NB4 (cell line): ENCODE measurements around the gene SMARCAL1.

ENCODE experiments used
- DNase-seq: peaks from one replicate; pipeline ENCODE4 v3.0.0; 2010; ENCODE audit warnings: low read depth
- H3K4me3 ChIP-seq: one replicate; pipeline ENCODE4 v1.5.1; 2011; ENCODE audit warnings: mild to moderate bottlenecking, low read depth, low read length, moderate library complexity
- MYC ChIP-seq: IDR thresholded peaks from 2 replicates; pipeline ENCODE4 v1.6.1; 2011; ENCODE audit warnings: low read depth, low read length
- POLR2A ChIP-seq: IDR thresholded peaks from 2 replicates; pipeline ENCODE4 v1.6.1; 2011; ENCODE audit warnings: mild to moderate bottlenecking; ENCODE audit not compliant: insufficient read length; ENCODE audit errors: extremely low read depth
- TF ChIP-seq, protein P1 (sequence below): IDR thresholded peaks from one replicate; pipeline ENCODE4 v1.5.1; 2012; ENCODE audit warnings: low read depth, low read length
- TF ChIP-seq, protein P2 (sequence below): IDR thresholded peaks from 2 replicates; pipeline ENCODE4 v1.6.1; 2011; ENCODE audit warnings: low read depth, low read length

SMARCAL1 gene

DNA sequence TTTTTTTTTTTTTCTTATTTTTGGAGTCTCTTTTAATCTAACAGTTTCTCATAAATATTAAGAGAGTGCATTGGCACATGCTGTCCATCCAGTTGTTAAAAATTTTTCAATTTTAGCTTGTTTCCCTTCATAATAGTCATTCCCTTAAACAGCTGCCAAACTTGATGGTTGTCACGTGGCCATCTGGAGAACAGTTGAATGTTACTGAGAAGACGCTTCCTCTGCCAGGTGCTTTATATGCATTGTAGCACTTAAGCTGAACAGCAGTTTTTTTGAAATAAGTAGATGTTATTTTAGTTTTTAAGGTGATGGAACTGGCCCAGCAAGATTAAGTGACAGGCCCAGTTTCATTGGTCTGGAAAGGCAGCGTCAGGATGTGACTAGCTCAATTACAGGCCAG lies 3.3 kb downstream of the SMARCAL1 start:
- no peak for DNase-seq
- TF ChIP-seq MYC, result no peak
- TF ChIP-seq, protein P1, sequence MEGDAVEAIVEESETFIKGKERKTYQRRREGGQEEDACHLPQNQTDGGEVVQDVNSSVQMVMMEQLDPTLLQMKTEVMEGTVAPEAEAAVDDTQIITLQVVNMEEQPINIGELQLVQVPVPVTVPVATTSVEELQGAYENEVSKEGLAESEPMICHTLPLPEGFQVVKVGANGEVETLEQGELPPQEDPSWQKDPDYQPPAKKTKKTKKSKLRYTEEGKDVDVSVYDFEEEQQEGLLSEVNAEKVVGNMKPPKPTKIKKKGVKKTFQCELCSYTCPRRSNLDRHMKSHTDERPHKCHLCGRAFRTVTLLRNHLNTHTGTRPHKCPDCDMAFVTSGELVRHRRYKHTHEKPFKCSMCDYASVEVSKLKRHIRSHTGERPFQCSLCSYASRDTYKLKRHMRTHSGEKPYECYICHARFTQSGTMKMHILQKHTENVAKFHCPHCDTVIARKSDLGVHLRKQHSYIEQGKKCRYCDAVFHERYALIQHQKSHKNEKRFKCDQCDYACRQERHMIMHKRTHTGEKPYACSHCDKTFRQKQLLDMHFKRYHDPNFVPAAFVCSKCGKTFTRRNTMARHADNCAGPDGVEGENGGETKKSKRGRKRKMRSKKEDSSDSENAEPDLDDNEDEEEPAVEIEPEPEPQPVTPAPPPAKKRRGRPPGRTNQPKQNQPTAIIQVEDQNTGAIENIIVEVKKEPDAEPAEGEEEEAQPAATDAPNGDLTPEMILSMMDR, result no peak
- TF ChIP-seq POLR2A, result no peak
- TF ChIP-seq, protein P2, sequence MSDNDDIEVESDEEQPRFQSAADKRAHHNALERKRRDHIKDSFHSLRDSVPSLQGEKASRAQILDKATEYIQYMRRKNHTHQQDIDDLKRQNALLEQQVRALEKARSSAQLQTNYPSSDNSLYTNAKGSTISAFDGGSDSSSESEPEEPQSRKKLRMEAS, result no peak
- H3K4me3 ChIP-seq, result no peak overlapping the region

DNA sequence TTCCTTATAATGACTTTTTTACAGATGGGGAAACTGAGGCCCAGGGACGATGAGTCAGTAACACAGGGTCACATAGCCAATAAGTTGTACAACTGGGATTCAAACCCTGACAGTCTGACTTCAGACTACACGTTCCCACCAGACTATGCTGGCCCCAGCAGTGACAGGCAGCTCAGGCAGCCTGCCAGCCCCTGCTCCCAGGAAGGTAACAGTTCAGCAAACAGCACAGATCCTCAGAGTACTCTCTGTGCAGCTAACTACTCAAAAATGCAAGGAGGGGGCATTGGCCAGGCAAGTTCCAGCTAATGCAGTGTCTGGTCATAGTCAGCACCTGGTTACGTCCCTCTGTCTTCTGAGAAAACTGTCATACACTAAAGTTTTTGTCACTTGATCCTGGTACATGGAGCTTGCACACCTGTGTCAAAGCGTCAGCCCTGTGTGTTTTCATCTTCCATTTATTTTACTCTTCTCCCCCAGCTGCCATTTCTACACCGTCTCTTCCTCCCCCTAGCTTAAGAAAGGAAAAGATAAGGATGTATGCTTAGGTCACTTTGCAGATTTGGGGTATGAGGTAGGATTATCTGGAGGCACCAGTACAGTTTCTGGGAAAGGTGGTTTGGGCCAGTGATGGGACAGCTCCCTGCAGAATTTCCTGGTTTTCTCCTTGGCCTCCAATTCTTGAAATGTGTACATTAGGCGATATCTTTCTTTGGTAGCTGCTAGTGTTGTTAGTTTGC lies 4.5 kb downstream of the SMARCAL1 start:
- TF ChIP-seq MYC (no peak), POLR2A (no peak)
- TF ChIP-seq, protein P1, result no peak
- TF ChIP-seq, protein P2, result no peak
- DNase-seq, result no peak
- H3K4me3 ChIP-seq, result no peak overlapping the region

DNA sequence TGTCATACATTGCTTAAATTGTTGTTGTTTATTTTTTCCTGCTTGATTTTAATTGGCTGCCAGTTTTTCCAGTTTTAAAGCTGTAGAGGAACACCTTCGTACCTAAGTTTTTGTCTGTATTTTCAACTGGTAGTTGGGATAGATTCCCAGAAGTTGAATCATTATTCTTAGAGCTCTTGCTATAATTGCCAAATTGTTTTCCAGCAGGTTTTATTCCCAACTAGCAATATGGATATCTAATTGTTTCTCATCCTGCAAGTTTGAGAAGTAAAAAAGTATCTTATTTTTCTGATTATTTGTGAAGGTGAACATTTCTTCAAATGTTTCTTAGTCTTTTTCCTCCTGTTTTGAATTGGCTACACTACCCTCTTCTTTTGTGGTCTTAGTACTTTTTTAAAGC lies 6.7 kb downstream of the SMARCAL1 start:
- no peak for DNase-seq
- no peak overlapping the region for H3K4me3 ChIP-seq
- TF ChIP-seq POLR2A, result no peak
- no peak for TF ChIP-seq MYC
- TF ChIP-seq, protein P2, result no peak
- TF ChIP-seq, protein P1, result no peak

DNA sequence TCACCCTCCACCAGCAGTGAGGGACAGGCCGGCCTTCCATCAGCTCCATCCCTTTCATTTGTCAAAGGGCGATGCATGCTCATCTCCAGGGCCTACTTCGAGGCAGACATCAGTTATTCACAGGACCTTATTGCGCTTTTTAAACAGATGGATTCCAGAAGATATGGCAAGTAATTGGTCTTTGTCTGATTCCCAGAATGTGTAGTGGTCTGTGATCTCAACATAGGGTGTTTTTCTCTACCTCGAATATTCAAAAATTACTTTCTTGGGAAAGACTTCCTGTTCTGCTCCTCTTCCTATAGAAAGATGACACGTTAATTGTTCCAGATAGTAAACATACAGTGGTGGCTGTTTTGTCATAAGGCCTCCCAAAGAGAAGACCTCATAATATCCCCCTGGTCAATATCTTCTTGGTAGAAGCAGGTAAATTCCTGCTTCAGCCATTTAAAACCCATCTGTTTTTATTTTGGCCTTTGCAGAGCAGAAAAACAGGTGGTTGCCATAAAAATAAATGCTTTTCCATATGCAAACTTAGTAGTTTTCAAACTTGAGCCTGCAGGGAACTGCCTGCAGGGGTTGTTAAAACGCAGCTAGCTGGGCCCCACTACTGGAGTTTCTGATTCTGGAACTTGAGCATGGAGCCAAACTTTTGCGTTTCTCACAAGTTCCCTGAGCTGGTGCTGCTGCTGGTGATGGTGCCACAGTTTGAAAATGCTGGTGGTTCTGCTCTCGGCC lies 8.2 kb downstream of the SMARCAL1 start:
- TF ChIP-seq MYC, result no peak
- TF ChIP-seq, protein P2, result no peak
- no peak for TF ChIP-seq POLR2A
- TF ChIP-seq, protein P1, result no peak
- no peak for DNase-seq
- no peak overlapping the region for H3K4me3 ChIP-seq

DNA sequence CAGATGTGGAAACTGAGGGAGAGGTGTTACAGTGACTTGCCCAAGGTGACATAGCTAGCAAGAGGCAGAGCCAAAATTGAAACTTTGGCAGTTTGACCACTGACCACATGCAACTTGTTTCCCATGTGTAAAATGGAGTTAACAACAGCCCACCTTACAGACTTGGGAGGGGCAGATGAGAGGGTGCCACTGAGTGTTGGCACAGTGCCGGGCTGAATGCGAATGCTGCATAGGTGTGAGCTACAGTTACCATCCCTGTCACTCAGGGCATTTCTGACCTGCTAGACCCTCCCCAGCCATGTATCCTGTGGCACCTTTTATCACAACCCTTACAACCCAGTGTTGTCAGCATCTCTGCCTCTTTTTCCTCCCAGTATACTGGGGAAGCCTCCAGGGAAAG lies 10.8 kb downstream of the SMARCAL1 start:
- H3K4me3 ChIP-seq, result no peak overlapping the region

More for the DNA sequence above, 10.8 kb downstream of the SMARCAL1 start:
- TF ChIP-seq MYC (no peak), POLR2A (no peak)
- TF ChIP-seq, protein P2, result no peak
- TF ChIP-seq, protein P1, result no peak
- no peak for DNase-seq
